Measurements from ENCODE around the gene PLN. TPM values are rescaled to one million over a fixed set of nuclear protein-coding genes. Genes with fewer than 3 reads are reported as not detected.

PLN gene
- total RNA-seq, 1 donor from 2014 or later = 33.9 TPM

GRCh38 chr6:118567974-118568373 is 19.9 kb downstream of the PLN start:
- Histone ChIP-seq H3K27ac (no peak overlapping the region), H3K4me3 (no peak overlapping the region), H3K36me3 (no peaks in the 10 kb centered on the region), H3K27me3 (no peaks in the 10 kb centered on the region), H3K4me1 (no peaks in the 10 kb centered on the region), H3K9me3 (no peaks in the 10 kb centered on the region)
- no peak for DNase-seq (ENCODE audit: extremely low spot score in 2 of 2)
- TF ChIP-seq POLR2AphosphoS5 (IDR thresholded peaks at IDR 0.05; ENCODE audit: insufficient read depth in 1 of 2, low read depth in 1 of 2) = no peak
- no peak for TF ChIP-seq CTCF (IDR thresholded peaks at IDR 0.05)
- no peak for TF ChIP-seq POLR2A (IDR thresholded peaks at IDR 0.05)
- intact Hi-C loops (cut with DNase I) = no loop called here

- no peaks in the 10 kb centered on the region for H3K27me3 ChIP-seq
- no peak for DNase-seq (ENCODE audit: extremely low spot score in 2 of 2)
- H3K9me3 ChIP-seq = peaks cover 7% of the 10 kb centered on the region
- TF ChIP-seq CTCF (IDR thresholded peaks at IDR 0.05) (no peak), POLR2A (IDR thresholded peaks at IDR 0.05) (no peak), POLR2AphosphoS5 (IDR thresholded peaks at IDR 0.05; ENCODE audit: insufficient read depth in 1 of 2, low read depth in 1 of 2) (no peak)
- H3K27ac ChIP-seq = no peak overlapping the region
- no peaks in the 10 kb centered on the region for H3K4me1 ChIP-seq
- H3K36me3 ChIP-seq = peaks cover 0 to 7% of the 10 kb centered on the region in 2 donors
- intact Hi-C loops (cut with DNase I) = no loop called here
- H3K4me3 ChIP-seq = no peak overlapping the region
These were observed 21.4 kb downstream of the PLN start for GRCh38 chr6:118569498-118569897.

GRCh38 chr6:118571121-118571520 is 23.0 kb downstream of the PLN start:
- intact Hi-C loops (cut with DNase I) = no loop called here

GRCh38 chr6:118574051-118574865 is 26.2 kb downstream of the PLN start:
- no peak for DNase-seq (ENCODE audit: extremely low spot score in 2 of 2)
- intact Hi-C loops (cut with DNase I) = no loop called here
- Histone ChIP-seq H3K27me3 (no peaks in the 10 kb centered on the region), H3K36me3 (peaks cover 0 to 8% of the 10 kb centered on the region in 2 donors), H3K27ac (no peak overlapping the region), H3K9me3 (peaks cover 22% of the 10 kb centered on the region), H3K4me1 (no peaks in the 10 kb centered on the region), H3K4me3 (no peak overlapping the region)
- TF ChIP-seq CTCF (IDR thresholded peaks at IDR 0.05) (no peak), POLR2AphosphoS5 (IDR thresholded peaks at IDR 0.05; ENCODE audit: insufficient read depth in 1 of 2, low read depth in 1 of 2) (no peak), POLR2A (IDR thresholded peaks at IDR 0.05) (no peak)

More at GRCh38 chr6:118571121-118571520, 23.0 kb downstream of the PLN start:
- Histone ChIP-seq H3K4me3 (no peak overlapping the region), H3K27ac (no peak overlapping the region), H3K4me1 (no peaks in the 10 kb centered on the region), H3K9me3 (peaks cover 11% of the 10 kb centered on the region), H3K36me3 (peaks cover 0 to 8% of the 10 kb centered on the region in 2 donors), H3K27me3 (no peaks in the 10 kb centered on the region)
- TF ChIP-seq POLR2A (IDR thresholded peaks at IDR 0.05) = no peak
- no peak for DNase-seq (ENCODE audit: extremely low spot score in 2 of 2)

- TF ChIP-seq POLR2A (IDR thresholded peaks at IDR 0.05) = no peak
- TF ChIP-seq CTCF (IDR thresholded peaks at IDR 0.05) = no peak
- TF ChIP-seq POLR2AphosphoS5 (IDR thresholded peaks at IDR 0.05; ENCODE audit: insufficient read depth in 1 of 2, low read depth in 1 of 2) = no peak
- Histone ChIP-seq H3K27me3 (no peaks in the 10 kb centered on the region), H3K36me3 (peaks cover 0 to 8% of the 10 kb centered on the region in 2 donors), H3K27ac (no peak overlapping the region), H3K4me3 (no peak overlapping the region), H3K9me3 (peaks cover 22% of the 10 kb centered on the region), H3K4me1 (peaks cover 19% of the 10 kb centered on the region)
- intact Hi-C loops (cut with DNase I) = no loop called here
- no peak for DNase-seq (ENCODE audit: extremely low spot score in 2 of 2)
These were observed 29.9 kb downstream of the PLN start for GRCh38 chr6:118577972-118578371.

Data from vagina (tissue), 2 donors.